HPDE6-E6E7 (cell line): Measurements from ENCODE around the gene ALX1.
"Not testable (repeated sequence)": the region's sequence is repeated elsewhere in the genome, so short reads cannot be mapped to it uniquely, and the experiment has no call there.

ENCODE experiments used
- DNase-seq: peaks from one replicate; pipeline ENCODE4 v3.0.0; 2011; ENCODE audit warnings: missing footprints; ENCODE audit errors: extremely low spot score

ALX1 gene

DNA sequence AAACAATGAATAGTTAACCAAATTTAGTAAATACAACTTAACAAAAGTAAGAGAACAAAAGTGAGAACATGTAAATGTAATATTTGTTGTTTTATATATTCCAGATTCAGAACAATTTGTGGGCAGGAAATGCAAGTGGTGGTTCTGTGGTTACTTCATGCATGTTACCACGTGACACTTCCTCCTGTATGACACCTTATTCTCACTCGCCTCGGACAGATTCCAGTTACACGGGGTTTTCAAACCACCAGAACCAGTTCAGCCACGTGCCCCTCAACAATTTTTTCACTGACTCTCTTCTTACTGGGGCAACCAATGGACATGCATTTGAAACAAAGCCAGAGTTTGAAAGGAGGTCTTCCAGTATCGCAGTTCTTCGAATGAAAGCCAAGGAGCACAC lies 21.0 kb downstream of the ALX1 start:
- no peak for DNase-seq

DNA sequence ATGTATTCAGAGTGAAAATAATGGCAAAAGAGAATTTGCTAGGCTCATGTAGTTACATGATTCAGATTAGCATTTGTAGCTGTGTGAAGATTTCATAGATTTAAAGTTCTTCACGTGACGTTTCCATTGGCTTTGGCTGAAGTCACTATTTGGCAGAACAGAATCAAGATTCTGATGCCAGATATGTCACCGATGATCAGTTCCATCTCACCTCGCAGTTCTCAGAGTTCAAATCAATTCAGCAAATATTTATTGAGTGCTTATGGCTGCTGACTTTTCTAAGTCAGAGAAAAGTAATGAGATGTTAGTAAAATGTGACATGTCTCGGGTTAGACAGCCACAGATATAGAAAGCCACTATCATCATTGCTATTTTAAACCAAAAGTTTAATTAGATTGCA lies 28.4 kb downstream of the ALX1 start:
- no peak for DNase-seq

DNA sequence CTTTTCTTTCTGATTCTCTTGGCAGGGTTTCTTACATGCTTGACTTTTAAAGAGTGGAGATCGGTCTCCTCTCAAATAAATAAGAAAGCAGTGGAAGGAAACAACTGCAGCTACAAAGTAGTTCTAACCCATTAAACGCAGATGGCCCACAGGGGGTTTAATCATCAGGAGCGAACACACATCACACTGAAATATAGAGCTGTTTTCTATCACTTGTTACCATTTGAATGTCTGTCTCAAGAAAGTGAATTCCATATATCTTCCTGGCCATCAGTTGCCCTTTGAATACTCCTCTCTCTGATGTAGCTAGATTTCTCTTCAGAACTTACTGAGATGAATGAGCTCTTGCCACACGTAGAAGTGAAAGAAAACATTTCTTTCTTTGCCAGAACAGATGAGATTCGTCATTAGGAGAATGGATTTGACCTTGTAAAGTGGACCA lies 29.1 kb downstream of the ALX1 start:
- DNase-seq = no peak

GRCh38 chr12:85310025-85310424 lies 30.0 kb downstream of the ALX1 start:
- DNase-seq = no peak

- no peak for DNase-seq
These were observed 30.5 kb downstream of the ALX1 start for GRCh38 chr12:85310456-85311076.

GRCh38 chr12:85317866-85318636 lies 38.0 kb downstream of the ALX1 start:
- DNase-seq = not testable (repeated sequence)

DNA sequence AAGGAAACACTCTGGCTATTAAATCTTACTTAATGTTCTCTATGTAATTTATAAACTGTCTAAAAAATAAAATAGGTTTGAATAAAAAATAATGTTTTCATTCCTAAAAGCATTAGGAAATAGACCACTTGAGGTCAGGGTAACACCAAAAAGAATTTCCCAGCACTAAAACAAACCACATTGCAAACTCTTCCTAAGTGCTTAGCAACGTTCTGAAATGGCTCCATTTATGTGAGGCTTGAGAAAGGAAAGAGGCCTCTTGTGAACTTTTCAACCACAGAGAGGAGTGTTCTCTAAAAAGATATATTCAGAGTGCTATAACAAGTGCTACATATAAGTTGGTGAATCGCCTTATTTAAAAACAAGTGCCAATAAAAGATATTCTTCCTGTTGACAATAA lies 42.7 kb downstream of the ALX1 start:
- DNase-seq = no peak

GRCh38 chr12:85325442-85325841 lies 45.4 kb downstream of the ALX1 start:
- DNase-seq = no peak

- DNase-seq = no peak
These were observed 49.9 kb downstream of the ALX1 start for GRCh38 chr12:85329913-85330312.

GRCh38 chr12:85348779-85349178 lies 68.8 kb downstream of the ALX1 start:
- no peak for DNase-seq

- no peak for DNase-seq
These were observed 70.3 kb downstream of the ALX1 start for GRCh38 chr12:85350356-85350755.
